ENCODE results near the gene UPF1.

- TF ChIP-seq POLR2A (IDR thresholded peaks at IDR 0.05; ENCODE audit: low read depth, low read length) (no peak), POLR2AphosphoS5 (IDR thresholded peaks at IDR 0.05; ENCODE audit: low read depth, low read length) (no peak)
Measured at GRCh38 chr19:18793144-18794028, 38.4 kb upstream of the UPF1 start.
